NAMALWA (cell line): ENCODE measurements around the gene SH2D5.

Source experiments
- DNase-seq: peaks from one replicate; pipeline ENCODE4 v3.0.0-alpha.2; 2015; ENCODE audit warnings: low spot score

SH2D5 gene

GRCh38 chr1:20713440-20713839 is 19.1 kb downstream of the SH2D5 start:
- DNase-seq: no peak

GRCh38 chr1:20712215-20712577 is 20.3 kb downstream of the SH2D5 start:
- DNase-seq: no peak

DNA sequence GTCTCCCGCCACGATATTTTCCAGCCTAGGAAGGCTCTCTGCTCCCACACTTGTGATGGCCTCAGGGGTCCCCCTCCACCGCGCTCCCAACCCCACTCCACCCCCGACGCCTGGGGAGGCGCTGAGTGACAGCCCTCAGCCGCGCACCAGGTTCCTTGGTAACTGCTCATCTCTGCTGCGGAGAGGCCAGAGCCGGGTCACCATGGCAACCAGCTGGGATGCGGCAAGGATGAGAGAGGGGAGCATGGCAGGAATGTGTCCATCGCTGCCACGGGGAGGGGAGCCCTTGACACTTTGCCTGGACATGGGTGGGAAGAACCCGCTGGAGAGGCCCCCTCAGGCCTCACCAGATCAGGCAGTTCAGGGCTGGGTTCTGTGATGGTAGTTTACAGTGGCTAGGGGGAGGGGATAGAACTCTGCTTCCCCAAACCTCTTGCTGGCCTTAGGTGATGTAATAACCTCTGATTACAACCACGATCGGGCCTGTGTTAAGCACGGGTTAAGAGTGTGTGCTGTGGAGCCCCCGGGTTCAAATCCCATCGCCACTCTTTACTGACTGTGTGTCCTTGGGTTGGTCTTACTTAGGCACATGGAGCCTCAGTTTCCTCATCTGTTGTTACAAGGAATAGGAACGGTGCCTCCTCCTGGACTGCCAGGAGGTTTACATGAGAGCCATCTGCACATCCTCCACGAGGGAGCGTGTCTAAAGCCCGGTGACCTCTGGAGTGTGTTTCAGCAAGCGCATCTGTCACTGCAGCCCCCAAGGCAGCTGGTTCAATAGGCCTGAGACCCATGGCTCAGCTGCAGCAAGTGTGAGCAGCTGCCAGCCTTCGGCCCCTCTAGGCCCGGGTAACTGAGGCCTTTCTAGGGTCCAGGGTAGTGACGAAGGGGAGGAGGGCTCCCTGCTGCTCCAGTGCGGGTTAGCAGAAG is 21.0 kb downstream of the SH2D5 start:
- DNase-seq: peak; percentile 36

GRCh38 chr1:20710469-20711284 is 21.8 kb downstream of the SH2D5 start:
- no peak for DNase-seq

DNA sequence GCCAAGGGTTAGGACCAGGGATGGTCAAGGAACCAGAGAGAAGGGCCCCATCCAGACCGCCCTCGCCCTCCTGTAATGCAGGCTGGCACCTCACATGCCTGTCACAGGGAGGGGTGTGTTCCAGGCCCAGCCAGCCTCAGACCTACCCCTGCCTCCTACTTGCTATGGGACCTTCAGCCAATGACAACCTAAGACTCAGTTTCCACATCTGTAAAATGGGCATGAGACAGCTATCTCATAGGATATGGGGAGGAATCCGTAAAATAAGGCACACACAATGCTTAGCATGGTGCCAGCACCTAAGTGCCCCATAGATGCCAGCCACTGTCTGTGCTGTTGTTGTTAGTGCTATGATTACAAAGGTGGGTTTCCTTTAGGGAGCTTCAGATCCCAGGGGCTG is 22.6 kb downstream of the SH2D5 start:
- no peak for DNase-seq

DNA sequence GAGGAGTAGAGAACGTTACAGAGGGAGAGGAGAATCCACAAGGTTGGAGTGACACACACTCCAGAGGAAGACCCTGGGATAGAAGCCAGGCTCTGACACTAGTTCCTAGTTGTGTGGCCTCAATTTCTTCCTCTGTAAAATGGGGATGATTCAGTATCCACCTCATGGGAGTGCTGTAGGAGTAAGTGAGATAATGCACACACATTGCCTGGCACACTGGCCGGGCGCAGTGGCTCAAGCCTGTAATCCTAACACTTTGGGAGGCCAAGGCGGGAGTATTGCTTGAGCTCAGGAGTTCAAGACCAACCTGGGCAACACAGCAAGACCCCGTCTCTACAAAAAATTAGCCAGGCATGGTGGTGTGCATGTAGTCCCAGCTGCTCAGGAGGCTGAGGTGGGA is 23.6 kb downstream of the SH2D5 start:
- no peak for DNase-seq

- DNase-seq: no peak
Observed at GRCh38 chr1:20708057-20708456, 24.4 kb downstream of the SH2D5 start.

GRCh38 chr1:20706841-20707240 is 25.7 kb downstream of the SH2D5 start:
- DNase-seq: no peak

- no peak for DNase-seq
Observed at GRCh38 chr1:20705203-20705755, 27.2 kb downstream of the SH2D5 start.

- no peak for DNase-seq
Observed at GRCh38 chr1:20704390-20705202, 27.9 kb downstream of the SH2D5 start.

DNA sequence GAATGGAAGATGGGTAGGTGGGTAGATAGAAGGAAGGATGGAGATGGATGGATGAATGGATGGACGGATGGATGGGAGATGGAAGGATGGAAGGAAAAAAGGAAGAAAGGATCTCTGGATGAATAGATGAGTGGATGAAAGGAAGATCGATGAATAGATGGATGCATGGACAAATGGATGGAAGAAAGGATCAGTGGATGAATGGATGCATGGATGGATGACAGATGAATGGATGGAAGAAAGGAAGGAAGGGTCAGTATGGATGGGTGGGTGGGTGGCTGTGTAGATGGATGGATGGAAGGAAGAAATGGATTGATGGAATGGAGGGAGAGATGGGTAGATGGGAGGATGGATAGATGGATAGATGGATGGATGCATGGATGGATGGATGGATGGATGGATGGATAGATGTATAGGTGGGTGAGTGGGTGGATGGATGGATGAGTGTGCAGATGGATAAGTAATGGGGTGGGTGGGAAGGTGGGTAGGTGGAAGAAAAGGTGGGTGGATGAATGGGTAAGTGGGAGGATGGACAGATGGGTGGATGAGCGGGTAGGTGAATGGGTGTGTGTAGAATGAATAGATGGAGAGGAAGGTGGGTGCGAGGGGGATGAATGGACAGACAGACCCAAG is 29.3 kb downstream of the SH2D5 start:
- no peak for DNase-seq

DNA sequence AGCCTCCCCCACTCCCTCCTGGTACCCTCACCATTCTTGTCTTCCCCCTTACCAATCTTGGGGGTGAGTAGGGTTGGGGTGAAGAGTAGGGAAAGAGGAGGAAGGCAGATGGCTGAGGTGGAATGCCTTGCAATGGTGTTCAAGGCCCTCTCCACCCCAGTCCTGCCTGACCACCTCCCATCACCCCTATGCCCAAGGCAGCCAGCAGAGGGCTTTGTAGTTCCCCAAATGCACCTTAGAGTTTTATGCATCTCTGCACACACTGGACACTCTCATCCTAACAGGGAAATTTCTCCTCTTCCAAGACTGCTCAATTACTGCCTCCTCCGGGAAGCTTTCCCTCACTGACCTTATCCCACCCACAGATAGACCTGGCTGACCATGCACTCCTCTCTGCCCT is 30.1 kb downstream of the SH2D5 start:
- DNase-seq: no peak

DNA sequence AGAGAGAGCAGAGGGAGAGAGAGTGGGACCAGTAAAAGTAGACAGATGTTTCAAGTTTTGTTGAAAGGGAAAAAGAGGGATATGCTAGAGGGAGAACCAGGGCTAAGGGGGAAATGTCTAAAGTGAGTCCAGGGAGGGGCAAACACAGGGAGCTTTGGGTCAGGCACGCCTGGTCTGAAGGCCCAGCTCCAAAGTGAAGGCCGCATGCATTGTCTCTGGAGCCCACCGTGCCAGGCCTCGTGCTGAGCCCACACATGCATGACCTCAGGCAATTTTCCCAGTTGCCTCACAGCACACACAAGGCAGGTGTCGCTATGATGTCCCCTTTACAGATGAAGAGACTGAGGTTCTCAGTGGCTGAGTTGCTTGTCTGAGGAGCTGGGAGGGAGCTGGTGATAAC is 30.7 kb downstream of the SH2D5 start:
- DNase-seq: no peak

DNA sequence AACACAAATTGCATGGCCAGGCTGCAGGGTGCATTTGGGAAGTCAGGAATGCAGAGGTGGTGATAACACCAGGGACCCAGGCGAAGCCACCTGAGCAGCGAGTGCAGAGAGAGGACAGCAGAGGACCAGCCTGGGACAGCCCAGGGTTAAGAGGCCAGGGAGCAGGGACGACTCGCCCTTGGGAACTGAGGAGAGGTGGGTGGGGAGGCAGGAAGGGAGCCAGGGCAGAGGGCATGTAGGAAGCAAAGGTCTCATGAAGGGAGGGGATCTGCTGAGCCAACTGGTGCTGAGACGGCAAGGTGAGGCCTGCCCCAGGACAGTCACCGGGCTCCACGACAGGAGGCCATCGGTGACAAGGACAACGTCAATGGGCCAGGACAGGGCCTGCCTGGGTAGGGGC is 31.1 kb downstream of the SH2D5 start:
- DNase-seq: no peak

DNA sequence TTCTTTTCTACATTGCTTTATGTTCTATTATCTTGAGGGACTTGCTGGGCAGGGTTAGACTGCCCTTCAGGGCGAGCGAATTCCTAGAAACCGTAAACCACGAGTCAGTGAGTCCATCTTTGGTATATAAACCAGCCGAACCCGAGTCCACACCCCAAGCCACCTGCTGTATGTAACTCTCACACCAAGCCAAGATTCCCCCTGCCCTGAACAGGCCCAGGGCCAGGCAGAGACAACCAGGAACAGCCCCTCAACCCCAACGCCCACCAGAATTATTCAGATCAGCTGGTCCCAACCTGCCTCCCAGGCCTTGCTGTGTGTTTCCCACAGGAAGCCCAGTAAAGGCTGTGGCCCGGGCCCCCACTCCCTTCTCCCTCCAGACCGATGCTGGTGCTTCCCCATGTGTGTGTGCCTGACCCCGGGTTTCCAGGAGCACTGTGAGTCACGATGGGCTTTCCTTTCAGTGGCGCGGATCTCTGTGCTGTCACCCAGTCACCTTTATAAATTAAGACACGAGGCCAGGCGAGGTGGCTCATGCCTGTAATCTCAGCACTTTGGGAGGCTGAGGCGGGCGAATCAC is 31.8 kb downstream of the SH2D5 start:
- no peak for DNase-seq

DNA sequence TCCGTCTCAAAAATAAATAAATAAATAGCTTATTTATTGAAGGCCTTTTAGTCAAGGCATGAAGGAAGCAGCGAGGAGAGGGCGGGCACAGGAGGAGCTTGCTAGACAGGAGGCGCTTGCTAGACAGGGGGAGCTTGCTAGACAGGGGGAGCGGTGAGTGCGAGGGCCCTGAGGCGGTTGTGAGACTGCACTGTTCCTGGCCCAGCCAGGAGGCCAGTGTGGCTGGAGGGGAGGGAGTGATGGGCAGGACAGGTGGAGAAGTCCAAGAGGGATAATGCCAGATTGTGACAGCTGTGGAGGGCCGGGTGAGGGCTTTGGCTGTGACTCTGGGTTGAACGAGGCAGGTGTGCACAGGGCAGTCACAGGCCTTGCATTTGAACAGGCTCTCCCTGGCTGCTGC is 32.9 kb downstream of the SH2D5 start:
- DNase-seq: no peak

GRCh38 chr1:20698195-20698910 is 34.1 kb downstream of the SH2D5 start:
- DNase-seq: no peak

DNA sequence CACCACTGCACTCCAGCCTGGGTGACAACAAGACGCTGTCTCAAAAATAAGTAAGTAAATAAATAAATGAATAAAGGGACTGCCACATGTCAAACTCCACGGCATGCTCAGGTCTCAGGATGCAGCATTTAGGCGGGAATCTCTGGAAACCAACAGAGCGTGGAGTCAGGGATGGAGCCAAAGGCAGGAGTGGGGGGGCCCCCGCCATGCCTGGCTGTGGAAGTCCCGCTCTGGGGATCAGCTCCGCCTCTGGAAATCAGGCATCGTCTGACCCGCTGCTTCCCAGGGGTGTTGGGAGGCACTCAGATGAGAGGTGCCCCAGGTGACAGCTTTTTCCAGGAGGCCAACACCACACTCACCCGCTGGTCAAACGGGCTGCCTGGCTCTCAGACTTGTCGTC is 34.9 kb downstream of the SH2D5 start:
- no peak for DNase-seq

- DNase-seq: peak; percentile 82
Observed at GRCh38 chr1:20696397-20697333, 35.8 kb downstream of the SH2D5 start.
